WTC11 (cell line): ENCODE data around the gene TOE1. TPM values are rescaled to one million over a fixed set of nuclear protein-coding genes. Genes with fewer than 3 reads are reported as not detected.

Experiments
- ATAC-seq: fragments of 200-7000 bp; cut with Tn5 transposase; 2 replicates; pipeline ENCODE4 v1.10.0; 2021; ENCODE audit warnings: mild to moderate bottlenecking, moderate library complexity
- CTCF ChIA-PET: fragments of 300-600 bp; sonication (Branson Sonifier 250); formaldehyde crosslinking; loops from one replicate; lab custom pipeline; 2021; ENCODE audit warnings: antibody characterized with exemption; lab: Charles Lee
- POLR2A ChIA-PET: fragments of 350-600 bp; sonication (Branson Sonifier 250); formaldehyde crosslinking; loops from one replicate; lab custom pipeline; 2021; ENCODE audit warnings: antibody characterized with exemption; lab: Charles Lee
- DNase-seq: peaks from one replicate; pipeline ENCODE4 v3.0.0; 2021; ENCODE audit warnings: low spot score
- H3K27ac Mint-ChIP-seq: 2 replicates; pipeline ENCODE4 v1.8.0; 2021; ENCODE audit warnings: mixed read lengths
- H3K27me3 Mint-ChIP-seq: 2 replicates; pipeline ENCODE4 v1.8.0; 2021; ENCODE audit warnings: low read depth, mild to moderate bottlenecking, moderate library complexity, mixed read lengths
- H3K36me3 Mint-ChIP-seq: 2 replicates; pipeline ENCODE4 v1.8.0; 2021; ENCODE audit warnings: mixed read lengths
- H3K4me1 Mint-ChIP-seq: 2 replicates; pipeline ENCODE4 v1.8.0; 2022; ENCODE audit warnings: mixed read lengths
- H3K4me3 Mint-ChIP-seq: 2 replicates; pipeline ENCODE4 v1.8.0; 2021; ENCODE audit warnings: mild to moderate bottlenecking, moderate library complexity, mixed read lengths
- H3K9me3 Mint-ChIP-seq: 2 replicates; pipeline ENCODE4 v1.8.0; 2021; ENCODE audit warnings: mixed read lengths
- ESRRA ChIP-seq: sonication (generic); formaldehyde crosslinking; IDR thresholded peaks from 2 replicates; pipeline ENCODE4 v1.8.1; 2022; ENCODE audit warnings: mild to moderate bottlenecking, missing genetic modification reagents, borderline replicate concordance
- IRF2 ChIP-seq: sonication (generic); formaldehyde crosslinking; IDR thresholded peaks from 2 replicates; pipeline ENCODE4 v1.8.0; 2022; ENCODE audit warnings: low read depth, missing genetic modification reagents, borderline replicate concordance
- NFATC4 ChIP-seq: fragments of 250-450 bp; sonication (Bioruptor Pico); IDR thresholded peaks from 2 replicates; pipeline ENCODE4 v1.9.0; 2021; ENCODE audit warnings: mild to moderate bottlenecking
- NFE2L1 ChIP-seq: sonication (generic); formaldehyde crosslinking; IDR thresholded peaks from 2 replicates; pipeline ENCODE4 v1.8.1; 2023; ENCODE audit warnings: missing genetic modification reagents
- NR3C1 ChIP-seq: sonication (generic); formaldehyde crosslinking; conservative IDR thresholded peaks from 2 replicates; pipeline ENCODE4 v1.8.1; 2023; ENCODE audit warnings: low read depth, mild to moderate bottlenecking, missing genetic modification reagents
- SMAD4 ChIP-seq: sonication (generic); formaldehyde crosslinking; IDR thresholded peaks from 2 replicates; pipeline ENCODE4 v1.8.0; 2022; ENCODE audit warnings: mild to moderate bottlenecking, missing genetic modification reagents
- ZNF121 ChIP-seq: sonication (generic); formaldehyde crosslinking; IDR thresholded peaks from 2 replicates; pipeline ENCODE4 v1.8.0; 2023; ENCODE audit warnings: missing genetic modification reagents
- ZNF263 ChIP-seq: sonication (generic); formaldehyde crosslinking; IDR thresholded peaks from 2 replicates; pipeline ENCODE4 v1.8.1; 2022; ENCODE audit warnings: low read depth, mild to moderate bottlenecking, moderate library complexity, missing genetic modification reagents
- total RNA-seq: library from RNA; stranded (reverse); gene quantifications from 3 replicates; pipeline ENCODE4 v1.2.3, GENCODE V29; 2021
- TF ChIP-seq, protein P1 (sequence below): sonication (generic); formaldehyde crosslinking; IDR thresholded peaks from 2 replicates; pipeline ENCODE4 v1.8.0; 2022; ENCODE audit warnings: mild to moderate bottlenecking, missing genetic modification reagents
- TF ChIP-seq, protein P2 (sequence below): fragments of 250-450 bp; sonication (Bioruptor Pico); IDR thresholded peaks from 2 replicates; pipeline ENCODE4 v1.9.0; 2021; ENCODE audit warnings: mild to moderate bottlenecking, borderline replicate concordance
- TF ChIP-seq, protein P3 (sequence below): fragments of 250-450 bp; sonication (Bioruptor Pico); IDR thresholded peaks from 2 replicates; pipeline ENCODE4 v1.9.0; 2021; ENCODE audit warnings: moderate library complexity, mild to moderate bottlenecking, inconsistent platforms, borderline replicate concordance
- TF ChIP-seq, protein P4 (sequence below): sonication (generic); formaldehyde crosslinking; IDR thresholded peaks from 2 replicates; pipeline ENCODE4 v1.8.0; 2022; ENCODE audit warnings: missing genetic modification reagents

The TOE1 gene
- total RNA-seq, 1 experiment from 2014 or later = 7.4 TPM

DNA sequence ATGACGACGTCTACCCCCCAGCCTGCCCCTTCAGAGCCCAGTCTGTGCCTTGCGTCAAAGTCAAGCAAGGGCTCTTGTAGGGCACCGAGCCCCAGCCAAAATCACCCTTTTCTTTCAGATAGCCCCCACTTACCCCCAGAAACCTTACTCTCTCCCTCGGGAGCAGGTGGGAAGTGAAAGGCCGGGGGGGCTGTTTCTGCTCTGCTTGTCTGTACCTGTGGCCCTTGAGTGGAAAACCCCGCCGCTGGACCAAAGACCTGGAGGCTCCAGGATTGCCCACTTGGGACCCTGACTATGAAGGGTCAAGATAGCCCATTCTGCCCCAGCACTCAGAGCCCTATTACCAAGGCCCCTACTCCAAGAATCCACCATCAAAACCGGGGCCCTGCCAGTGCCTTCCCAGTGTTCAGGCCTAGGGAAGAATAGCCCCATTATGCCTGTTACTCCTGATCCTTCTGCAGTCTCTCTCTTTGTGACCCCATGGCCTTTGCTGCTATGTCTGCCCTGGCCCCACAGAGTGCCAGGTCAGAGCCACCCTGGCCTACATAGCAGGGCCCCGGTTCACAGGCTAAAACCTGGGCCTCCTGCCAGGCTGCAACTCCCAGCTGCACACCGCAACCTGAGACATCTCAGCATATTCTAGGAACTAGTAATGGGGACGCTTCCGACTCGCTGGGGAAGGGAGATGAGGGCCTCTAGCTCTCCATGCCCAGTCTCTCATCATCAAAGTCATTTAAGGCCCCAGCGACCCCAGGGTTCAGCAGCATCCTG lies 35.5 kb upstream of the TOE1 start:
- POLR2A ChIA-PET = interaction anchor here (1.0 to 5.3 kb wide), 6 partner anchors 23 to 491 kb away, joined by 3 to 52 read pairs (median 9); partner anchors contain the start of genes HPDL, MUTYH, TOE1 and UROD
- DNase-seq (no peak), ATAC-seq (no peak)

More for the DNA sequence above, 35.5 kb upstream of the TOE1 start:
- H3K4me1 Mint-ChIP-seq = peaks cover 53% of the 10 kb centered on the region
- no peaks in the 10 kb centered on the region for H3K27me3 Mint-ChIP-seq
- TF ChIP-seq, protein P1, sequence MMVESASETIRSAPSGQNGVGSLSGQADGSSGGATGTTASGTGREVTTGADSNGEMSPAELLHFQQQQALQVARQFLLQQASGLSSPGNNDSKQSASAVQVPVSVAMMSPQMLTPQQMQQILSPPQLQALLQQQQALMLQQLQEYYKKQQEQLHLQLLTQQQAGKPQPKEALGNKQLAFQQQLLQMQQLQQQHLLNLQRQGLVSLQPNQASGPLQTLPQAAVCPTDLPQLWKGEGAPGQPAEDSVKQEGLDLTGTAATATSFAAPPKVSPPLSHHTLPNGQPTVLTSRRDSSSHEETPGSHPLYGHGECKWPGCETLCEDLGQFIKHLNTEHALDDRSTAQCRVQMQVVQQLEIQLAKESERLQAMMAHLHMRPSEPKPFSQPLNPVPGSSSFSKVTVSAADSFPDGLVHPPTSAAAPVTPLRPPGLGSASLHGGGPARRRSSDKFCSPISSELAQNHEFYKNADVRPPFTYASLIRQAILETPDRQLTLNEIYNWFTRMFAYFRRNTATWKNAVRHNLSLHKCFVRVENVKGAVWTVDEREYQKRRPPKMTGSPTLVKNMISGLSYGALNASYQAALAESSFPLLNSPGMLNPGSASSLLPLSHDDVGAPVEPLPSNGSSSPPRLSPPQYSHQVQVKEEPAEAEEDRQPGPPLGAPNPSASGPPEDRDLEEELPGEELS = no peak
- TF ChIP-seq ESRRA (CRISPR knock-in tag) (no peak), SMAD4 (CRISPR knock-in tag) (no peak), ZNF121 (CRISPR knock-in tag) (peak; percentile 29; the same call in 1 of the 2 replicates), NFE2L1 (CRISPR knock-in tag) (no peak), ZNF263 (CRISPR knock-in tag) (0 out of 2 replicates have a peak, but pooled peaks have one; percentile 1), IRF2 (no peak), NR3C1 (CRISPR knock-in tag) (no peak), NFATC4 (no peak)
- TF ChIP-seq, protein P2, sequence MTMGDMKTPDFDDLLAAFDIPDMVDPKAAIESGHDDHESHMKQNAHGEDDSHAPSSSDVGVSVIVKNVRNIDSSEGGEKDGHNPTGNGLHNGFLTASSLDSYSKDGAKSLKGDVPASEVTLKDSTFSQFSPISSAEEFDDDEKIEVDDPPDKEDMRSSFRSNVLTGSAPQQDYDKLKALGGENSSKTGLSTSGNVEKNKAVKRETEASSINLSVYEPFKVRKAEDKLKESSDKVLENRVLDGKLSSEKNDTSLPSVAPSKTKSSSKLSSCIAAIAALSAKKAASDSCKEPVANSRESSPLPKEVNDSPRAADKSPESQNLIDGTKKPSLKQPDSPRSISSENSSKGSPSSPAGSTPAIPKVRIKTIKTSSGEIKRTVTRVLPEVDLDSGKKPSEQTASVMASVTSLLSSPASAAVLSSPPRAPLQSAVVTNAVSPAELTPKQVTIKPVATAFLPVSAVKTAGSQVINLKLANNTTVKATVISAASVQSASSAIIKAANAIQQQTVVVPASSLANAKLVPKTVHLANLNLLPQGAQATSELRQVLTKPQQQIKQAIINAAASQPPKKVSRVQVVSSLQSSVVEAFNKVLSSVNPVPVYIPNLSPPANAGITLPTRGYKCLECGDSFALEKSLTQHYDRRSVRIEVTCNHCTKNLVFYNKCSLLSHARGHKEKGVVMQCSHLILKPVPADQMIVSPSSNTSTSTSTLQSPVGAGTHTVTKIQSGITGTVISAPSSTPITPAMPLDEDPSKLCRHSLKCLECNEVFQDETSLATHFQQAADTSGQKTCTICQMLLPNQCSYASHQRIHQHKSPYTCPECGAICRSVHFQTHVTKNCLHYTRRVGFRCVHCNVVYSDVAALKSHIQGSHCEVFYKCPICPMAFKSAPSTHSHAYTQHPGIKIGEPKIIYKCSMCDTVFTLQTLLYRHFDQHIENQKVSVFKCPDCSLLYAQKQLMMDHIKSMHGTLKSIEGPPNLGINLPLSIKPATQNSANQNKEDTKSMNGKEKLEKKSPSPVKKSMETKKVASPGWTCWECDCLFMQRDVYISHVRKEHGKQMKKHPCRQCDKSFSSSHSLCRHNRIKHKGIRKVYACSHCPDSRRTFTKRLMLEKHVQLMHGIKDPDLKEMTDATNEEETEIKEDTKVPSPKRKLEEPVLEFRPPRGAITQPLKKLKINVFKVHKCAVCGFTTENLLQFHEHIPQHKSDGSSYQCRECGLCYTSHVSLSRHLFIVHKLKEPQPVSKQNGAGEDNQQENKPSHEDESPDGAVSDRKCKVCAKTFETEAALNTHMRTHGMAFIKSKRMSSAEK (CRISPR knock-in tag) = no peak
- TF ChIP-seq, protein P3, sequence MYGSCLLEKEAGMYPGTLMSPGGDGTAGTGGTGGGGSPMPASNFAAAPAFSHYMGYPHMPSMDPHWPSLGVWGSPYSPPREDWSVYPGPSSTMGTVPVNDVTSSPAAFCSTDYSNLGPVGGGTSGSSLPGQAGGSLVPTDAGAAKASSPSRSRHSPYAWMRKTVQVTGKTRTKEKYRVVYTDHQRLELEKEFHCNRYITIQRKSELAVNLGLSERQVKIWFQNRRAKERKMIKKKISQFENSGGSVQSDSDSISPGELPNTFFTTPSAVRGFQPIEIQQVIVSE (CRISPR knock-in tag) = no peak
- TF ChIP-seq, protein P4, sequence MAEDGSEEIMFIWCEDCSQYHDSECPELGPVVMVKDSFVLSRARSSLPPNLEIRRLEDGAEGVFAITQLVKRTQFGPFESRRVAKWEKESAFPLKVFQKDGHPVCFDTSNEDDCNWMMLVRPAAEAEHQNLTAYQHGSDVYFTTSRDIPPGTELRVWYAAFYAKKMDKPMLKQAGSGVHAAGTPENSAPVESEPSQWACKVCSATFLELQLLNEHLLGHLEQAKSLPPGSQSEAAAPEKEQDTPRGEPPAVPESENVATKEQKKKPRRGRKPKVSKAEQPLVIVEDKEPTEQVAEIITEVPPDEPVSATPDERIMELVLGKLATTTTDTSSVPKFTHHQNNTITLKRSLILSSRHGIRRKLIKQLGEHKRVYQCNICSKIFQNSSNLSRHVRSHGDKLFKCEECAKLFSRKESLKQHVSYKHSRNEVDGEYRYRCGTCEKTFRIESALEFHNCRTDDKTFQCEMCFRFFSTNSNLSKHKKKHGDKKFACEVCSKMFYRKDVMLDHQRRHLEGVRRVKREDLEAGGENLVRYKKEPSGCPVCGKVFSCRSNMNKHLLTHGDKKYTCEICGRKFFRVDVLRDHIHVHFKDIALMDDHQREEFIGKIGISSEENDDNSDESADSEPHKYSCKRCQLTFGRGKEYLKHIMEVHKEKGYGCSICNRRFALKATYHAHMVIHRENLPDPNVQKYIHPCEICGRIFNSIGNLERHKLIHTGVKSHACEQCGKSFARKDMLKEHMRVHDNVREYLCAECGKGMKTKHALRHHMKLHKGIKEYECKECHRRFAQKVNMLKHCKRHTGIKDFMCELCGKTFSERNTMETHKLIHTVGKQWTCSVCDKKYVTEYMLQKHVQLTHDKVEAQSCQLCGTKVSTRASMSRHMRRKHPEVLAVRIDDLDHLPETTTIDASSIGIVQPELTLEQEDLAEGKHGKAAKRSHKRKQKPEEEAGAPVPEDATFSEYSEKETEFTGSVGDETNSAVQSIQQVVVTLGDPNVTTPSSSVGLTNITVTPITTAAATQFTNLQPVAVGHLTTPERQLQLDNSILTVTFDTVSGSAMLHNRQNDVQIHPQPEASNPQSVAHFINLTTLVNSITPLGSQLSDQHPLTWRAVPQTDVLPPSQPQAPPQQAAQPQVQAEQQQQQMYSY (CRISPR knock-in tag) = no peak
- TF ChIP-seq, all 79 proteins: peak for 2
- no peaks in the 10 kb centered on the region for H3K9me3 Mint-ChIP-seq
- H3K4me3 Mint-ChIP-seq = peak overlapping the region; percentile 86
- CTCF ChIA-PET = interaction anchor here (0.6 to 11.1 kb wide), 10 partner anchors 16 to 289 kb away, joined by 3 to 317 read pairs (median 8); partner anchors contain the start of genes CCDC163, HECTD3, MMACHC and MUTYH
- no peaks in the 10 kb centered on the region for H3K36me3 Mint-ChIP-seq
- peak overlapping the region; percentile 95 for H3K27ac Mint-ChIP-seq
